Activated CD8-positive, alpha-beta memory T cell treated with anti-CD3 and anti-CD28 coated beads for 24 hours (primary cell): Measurements from ENCODE around the gene NELL1.

Experiments
- DNase-seq: peaks from one replicate; pipeline ENCODE4 v3.0.0-alpha.2; 2020

The NELL1 gene

DNA sequence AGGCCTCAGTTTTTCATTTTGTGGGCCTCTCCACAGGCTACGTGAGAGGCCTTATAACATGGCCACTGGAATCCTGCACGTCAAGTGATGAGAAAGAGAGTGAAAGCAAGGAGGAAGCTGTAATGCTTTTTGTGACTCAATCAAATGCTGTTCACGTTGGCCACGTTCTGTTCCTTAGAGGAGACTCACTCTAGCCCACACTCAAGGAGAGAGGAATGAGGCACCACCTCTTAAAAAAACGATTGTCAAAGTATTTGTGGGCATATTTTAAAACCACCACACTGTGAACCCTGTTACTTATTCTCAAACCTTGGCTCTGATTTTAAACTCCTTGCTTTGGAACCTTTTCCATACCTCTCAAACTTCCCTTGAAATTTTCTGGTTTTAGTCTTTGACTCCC, 705.0 kb downstream of the NELL1 start:
- DNase-seq, result no peak

DNA sequence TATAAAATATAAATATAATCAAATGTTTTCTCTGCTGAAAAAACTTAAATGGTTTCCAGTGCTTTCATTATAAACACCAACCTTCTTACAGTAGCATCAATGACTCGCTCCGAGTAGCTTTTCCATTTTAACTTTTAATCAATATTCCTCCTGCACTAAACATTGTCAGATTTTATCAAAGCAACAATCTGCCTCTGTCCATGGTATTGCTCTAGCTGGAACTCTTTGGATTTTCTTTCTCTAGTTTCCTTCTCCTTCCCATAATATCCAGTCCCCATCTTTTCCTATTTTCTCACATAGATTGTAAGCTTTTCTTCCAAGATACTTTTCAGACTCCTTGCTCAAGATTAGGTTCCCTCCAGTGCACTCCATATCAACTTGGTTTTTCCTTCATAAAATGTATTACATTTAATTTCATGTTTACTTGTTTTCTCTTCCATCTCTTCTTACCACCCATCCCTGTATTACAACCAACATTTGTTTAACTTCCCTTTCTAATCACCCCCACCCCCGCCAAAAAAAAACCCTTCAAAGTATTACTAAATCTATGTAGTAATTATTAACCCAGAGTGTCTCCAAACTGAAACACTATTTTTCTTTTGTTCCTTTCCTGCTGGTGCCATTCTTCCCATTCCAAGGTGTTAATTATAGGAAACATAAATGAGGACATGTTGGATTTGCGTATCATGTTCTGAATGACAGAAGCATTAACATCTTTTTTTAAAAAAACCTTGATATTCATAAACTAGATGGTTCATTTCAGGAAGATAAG, 716.5 kb downstream of the NELL1 start:
- DNase-seq, result no peak

GRCh38 chr11:21390430-21390829, 721.0 kb downstream of the NELL1 start:
- no peak for DNase-seq

DNA sequence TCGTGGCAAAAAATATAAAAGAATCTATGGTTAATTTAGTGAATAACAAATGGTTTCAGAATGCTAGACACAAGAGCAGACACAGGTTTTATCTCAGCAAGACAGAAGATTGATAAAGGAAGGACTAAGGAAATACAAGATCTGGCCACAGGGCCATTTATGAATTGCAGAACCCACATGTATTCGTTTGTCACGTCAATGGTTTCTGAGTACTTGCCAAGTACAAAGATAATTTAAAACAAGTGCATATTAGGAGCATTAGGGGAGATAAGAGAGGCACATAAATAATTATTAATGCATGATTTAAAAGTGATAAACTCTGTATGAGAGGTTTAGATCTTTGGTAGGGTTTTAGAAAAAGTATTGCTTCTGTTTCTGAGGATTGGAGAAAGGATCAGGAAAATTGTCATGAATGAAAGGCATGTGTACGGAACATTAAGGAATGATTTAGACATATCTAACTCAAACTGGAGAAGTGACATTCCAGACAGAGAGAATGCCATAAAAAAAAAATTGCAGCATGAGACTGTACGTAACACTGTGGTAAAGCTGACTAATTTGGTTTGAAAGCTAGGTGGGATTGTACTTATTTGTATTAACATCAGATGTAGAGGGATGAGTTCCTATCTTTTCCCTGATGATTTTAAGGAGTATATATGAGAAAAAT, 727.1 kb downstream of the NELL1 start:
- no peak for DNase-seq

DNA sequence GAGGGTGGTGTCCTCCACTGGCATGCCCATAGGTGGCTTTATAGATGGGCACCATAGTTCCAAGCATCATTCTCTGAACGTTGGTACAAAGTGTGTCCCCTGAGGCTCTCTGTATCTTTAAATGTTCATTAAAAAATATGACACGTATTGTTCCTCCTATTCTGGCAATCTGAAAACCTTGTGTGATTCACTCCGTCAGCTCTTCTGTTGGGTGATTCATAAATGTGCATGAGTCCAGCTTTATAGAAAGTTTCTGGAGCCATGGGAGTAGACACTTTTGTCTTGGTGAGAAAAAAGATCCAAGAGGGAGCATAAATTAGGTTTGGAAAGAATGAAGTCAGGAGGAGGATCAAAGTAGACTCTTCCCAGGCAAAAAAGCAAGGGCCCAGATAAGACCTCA, 728.8 kb downstream of the NELL1 start:
- DNase-seq, result no peak

DNA sequence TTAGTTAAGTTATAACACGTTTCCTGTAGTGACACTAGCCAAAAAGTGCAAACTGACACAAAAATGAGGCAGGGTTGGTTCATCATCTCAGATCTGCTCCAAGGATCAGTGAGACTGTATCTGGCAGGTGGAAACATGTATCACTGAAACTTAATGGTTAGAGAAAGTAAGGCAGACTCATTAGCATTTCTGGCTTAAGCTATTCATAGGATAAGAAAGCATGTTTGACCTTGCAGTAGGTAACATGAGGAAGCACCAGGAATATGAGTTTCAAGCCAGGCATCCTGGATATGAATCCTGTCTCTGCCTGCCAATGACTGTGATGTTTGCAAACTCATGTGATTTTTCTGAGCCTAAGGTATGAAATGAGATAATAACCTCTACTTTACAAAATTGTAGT, 732.1 kb downstream of the NELL1 start:
- no peak for DNase-seq

DNA sequence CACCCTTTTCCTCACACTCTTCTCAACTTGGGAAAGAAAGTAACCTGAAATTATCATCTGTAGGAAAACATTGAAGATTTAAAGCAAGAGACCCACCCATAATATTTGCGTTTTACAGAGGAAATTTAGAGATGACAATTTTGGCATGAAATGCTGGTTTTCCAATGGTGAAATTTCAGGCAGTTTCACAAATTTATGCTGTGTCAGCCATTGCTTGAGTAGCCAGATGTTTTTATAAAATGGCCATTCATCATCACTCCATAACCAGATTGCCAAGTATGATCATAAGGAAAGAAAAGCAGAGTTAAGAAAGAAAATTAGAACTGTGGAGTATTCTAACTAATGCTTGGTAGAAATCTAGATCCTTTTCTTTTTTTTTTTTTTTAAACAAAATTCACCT, 732.9 kb downstream of the NELL1 start:
- DNase-seq, result no peak

GRCh38 chr11:21403069-21403468, 733.7 kb downstream of the NELL1 start:
- DNase-seq, result no peak

DNA sequence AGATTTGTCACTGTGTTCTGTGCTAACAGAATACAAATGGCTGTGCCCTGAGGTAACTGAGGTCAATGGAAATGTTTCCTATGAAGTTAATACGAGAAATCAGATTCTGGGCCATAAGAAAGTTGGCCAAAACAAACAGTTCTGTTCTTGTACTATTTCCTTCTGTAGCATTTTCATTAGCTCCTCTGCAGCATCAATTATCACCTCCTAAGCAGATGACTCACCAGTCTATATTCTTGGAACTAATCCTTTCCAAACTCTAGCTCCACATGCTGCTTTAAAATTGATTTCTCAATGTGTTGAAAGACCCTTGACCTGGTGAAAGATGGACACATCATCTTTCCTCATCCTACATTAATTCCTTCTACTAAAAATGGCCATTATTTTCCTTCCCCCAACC, 736.0 kb downstream of the NELL1 start:
- no peak for DNase-seq

DNA sequence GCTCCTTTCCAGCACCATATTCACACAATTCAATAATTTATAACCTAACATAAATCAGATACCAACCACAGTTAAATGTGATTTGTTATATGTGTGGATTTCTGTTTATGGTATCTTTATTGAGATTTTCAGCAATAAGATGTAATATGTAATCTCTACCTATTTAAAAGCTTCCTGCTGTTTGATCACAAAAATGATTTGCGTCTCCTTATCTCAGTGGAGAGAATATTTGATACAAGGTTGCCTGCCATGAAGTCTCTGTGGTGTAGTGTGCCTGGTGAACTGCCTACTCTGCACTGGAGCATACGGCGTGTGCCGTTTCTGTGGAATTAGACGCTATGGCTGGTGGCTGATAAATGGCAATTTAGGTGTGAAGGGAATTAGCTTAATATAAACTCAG, 741.1 kb downstream of the NELL1 start:
- DNase-seq, result no peak

- no peak for DNase-seq
Measured at GRCh38 chr11:21411104-21411503, 741.7 kb downstream of the NELL1 start.

DNA sequence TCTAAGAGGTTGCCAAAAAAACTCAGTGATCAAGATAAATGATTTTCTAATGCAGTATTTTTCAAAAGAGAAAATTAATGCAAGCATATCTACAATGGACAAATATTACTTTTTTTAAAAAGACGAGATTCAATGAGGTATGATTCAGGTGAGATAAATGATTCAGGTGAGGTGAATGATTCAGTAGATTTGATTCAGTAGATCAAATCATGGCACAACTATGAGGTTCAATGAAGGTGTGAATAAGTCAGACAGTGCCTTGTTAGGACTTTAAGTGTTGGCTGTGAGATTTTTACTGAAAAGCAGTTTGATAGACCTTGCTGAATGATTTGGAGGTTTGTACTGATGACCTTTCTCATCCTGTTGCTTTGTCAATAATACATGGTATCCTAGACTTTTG, 742.2 kb downstream of the NELL1 start:
- DNase-seq, result no peak

DNA sequence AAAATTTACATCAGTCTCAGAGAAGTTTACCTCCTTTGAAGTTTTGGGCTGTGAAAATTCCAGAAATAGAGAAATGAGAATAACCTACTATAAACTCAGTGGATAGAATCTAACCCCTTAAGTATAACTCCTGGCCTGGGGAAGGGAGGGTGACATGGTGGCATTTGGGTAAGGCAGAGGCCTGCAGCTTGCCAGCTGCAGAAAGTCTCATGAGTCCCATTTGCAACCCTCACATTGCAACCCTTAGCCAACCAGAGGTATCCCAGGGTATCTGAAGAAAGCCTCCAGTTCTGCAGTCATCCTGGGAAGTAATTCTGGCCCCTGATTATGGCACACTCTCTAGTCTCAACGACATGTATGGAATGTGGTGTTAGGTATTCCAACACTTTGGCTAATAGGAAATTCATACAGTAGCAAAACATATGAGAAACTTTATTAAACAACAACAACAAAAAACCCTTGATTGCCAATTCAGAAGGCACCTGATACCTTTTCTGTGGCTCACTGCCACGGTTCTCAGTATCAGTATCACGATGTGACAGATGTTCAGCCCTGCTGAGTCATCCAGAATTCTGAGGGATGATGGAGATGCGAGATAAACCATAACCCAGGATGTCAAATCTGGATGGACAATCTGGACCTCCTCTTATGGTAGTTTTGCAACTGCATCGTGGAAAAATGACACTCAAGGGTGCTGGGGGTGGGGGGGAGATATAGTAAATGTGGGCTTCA, 743.4 kb downstream of the NELL1 start:
- no peak for DNase-seq

- DNase-seq, result no peak
Measured at GRCh38 chr11:21414953-21415352, 745.6 kb downstream of the NELL1 start.

GRCh38 chr11:21415606-21416005, 746.2 kb downstream of the NELL1 start:
- DNase-seq, result no peak

GRCh38 chr11:21421711-21422329, 752.4 kb downstream of the NELL1 start:
- no peak for DNase-seq

- DNase-seq, result no peak
Measured at GRCh38 chr11:21426931-21427330, 757.5 kb downstream of the NELL1 start.

- DNase-seq, result no peak
Measured at GRCh38 chr11:21427726-21428125, 758.3 kb downstream of the NELL1 start.

DNA sequence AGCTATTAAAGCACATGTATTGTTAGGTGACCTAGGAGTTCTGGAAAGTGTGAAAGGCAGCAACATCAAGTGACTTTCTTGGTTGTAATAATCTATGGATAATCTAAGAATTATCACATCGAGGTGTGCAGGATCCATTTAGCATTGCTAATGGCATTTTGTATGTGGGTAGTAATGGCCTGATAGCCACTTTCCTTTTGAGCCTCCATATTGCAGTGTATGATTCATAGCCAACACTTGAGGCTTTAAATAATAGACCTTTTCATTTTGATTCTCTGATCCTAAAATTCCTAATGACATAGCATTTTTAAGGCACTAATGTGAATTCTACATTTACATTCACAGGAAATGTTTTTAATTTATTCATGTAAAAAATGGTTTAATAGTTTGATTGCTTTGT, 759.4 kb downstream of the NELL1 start:
- DNase-seq, result no peak

GRCh38 chr11:21429401-21429800, 760.0 kb downstream of the NELL1 start:
- DNase-seq, result no peak

- DNase-seq, result no peak
Measured at GRCh38 chr11:21430537-21430936, 761.2 kb downstream of the NELL1 start.

GRCh38 chr11:21446939-21447590, 777.7 kb downstream of the NELL1 start:
- DNase-seq, result no peak

GRCh38 chr11:21447871-21448270, 778.5 kb downstream of the NELL1 start:
- no peak for DNase-seq
